Progenitor cell of endocrine pancreas (in vitro differentiated cells): ENCODE data around the gene TFDP2. TPM values are rescaled to one million over a fixed set of nuclear protein-coding genes. Genes with fewer than 3 reads are reported as not detected.

Source experiments
- DNase-seq: peaks from one replicate; pipeline ENCODE4 v3.0.0; 2021; ENCODE audit warnings: low spot score; ENCODE audit not compliant: unreplicated experiment
- H3K27ac Mint-ChIP-seq: 2 replicates; pipeline ENCODE4 v1.8.0; 2021; ENCODE audit warnings: mild to moderate bottlenecking, moderate library complexity, mixed read lengths
- H3K27me3 Mint-ChIP-seq: 2 replicates; pipeline ENCODE4 v1.8.0; 2021; ENCODE audit warnings: mixed read lengths
- H3K36me3 Mint-ChIP-seq: 2 replicates; pipeline ENCODE4 v1.8.0; 2022; ENCODE audit warnings: mixed read lengths; ENCODE audit not compliant: insufficient read depth
- H3K4me1 Mint-ChIP-seq: 2 replicates; pipeline ENCODE4 v1.8.0; 2021; ENCODE audit warnings: low read depth, mixed read lengths
- H3K4me3 Mint-ChIP-seq: 2 replicates; pipeline ENCODE4 v1.8.0; 2021; ENCODE audit warnings: low read depth, mild to moderate bottlenecking, moderate library complexity, mixed read lengths
- H3K9me3 Mint-ChIP-seq: 2 replicates; pipeline ENCODE4 v1.8.0; 2021; ENCODE audit warnings: low read depth, mixed read lengths
- total RNA-seq: library from RNA; stranded (reverse); gene quantifications from 2 replicates; pipeline ENCODE4 v1.2.1, GENCODE V29; 2021
- TF ChIP-seq, protein P1 (sequence below): fragments of 200-600 bp; sonication (generic); IDR thresholded peaks from one replicate; pipeline ENCODE4 v1.5.0; 2021; ENCODE audit warnings: antibody characterized with exemption, mild to moderate bottlenecking; ENCODE audit not compliant: unreplicated experiment

The TFDP2 gene
- total RNA-seq, 1 donor from 2014 or later, result 94.4 TPM

DNA sequence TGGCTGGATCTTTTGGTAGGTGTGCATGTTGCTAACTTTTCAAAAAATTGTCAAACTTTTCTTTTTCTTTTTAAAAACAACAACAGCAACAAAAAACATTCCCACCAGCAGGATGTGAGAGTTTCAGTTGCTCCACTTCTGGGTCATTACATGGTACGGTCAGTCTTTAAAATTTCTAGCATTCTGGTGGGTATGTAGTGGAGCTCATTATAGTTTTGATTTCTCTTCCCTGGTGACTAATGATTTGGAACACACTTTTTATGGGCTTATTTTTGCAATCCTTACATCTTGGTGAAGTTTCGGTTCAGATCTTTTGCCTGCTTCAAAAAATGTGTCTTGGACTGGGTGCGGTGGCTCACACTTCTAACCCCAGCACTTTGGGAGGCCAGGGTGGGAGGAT lies 253.6 kb downstream of the TFDP2 start:
- no peak overlapping the region for H3K27ac Mint-ChIP-seq
- peaks cover 12% of the 10 kb centered on the region for H3K9me3 Mint-ChIP-seq
- H3K27me3 Mint-ChIP-seq, result no peaks in the 10 kb centered on the region
- H3K4me3 Mint-ChIP-seq, result no peak overlapping the region
- TF ChIP-seq, protein P1, sequence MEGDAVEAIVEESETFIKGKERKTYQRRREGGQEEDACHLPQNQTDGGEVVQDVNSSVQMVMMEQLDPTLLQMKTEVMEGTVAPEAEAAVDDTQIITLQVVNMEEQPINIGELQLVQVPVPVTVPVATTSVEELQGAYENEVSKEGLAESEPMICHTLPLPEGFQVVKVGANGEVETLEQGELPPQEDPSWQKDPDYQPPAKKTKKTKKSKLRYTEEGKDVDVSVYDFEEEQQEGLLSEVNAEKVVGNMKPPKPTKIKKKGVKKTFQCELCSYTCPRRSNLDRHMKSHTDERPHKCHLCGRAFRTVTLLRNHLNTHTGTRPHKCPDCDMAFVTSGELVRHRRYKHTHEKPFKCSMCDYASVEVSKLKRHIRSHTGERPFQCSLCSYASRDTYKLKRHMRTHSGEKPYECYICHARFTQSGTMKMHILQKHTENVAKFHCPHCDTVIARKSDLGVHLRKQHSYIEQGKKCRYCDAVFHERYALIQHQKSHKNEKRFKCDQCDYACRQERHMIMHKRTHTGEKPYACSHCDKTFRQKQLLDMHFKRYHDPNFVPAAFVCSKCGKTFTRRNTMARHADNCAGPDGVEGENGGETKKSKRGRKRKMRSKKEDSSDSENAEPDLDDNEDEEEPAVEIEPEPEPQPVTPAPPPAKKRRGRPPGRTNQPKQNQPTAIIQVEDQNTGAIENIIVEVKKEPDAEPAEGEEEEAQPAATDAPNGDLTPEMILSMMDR, result no peak
- no peaks in the 10 kb centered on the region for H3K4me1 Mint-ChIP-seq
- peaks cover 32% of the 10 kb centered on the region for H3K36me3 Mint-ChIP-seq
- DNase-seq, result no peak

GRCh38 chr3:141894524-141895176 lies 254.7 kb downstream of the TFDP2 start:
- peaks cover 27% of the 10 kb centered on the region for H3K36me3 Mint-ChIP-seq
- no peaks in the 10 kb centered on the region for H3K27me3 Mint-ChIP-seq
- peaks cover 7% of the 10 kb centered on the region for H3K9me3 Mint-ChIP-seq

More at GRCh38 chr3:141894524-141895176, 254.7 kb downstream of the TFDP2 start:
- no peak for DNase-seq
- H3K4me3 Mint-ChIP-seq, result no peak overlapping the region
- H3K27ac Mint-ChIP-seq, result no peak overlapping the region
- TF ChIP-seq, protein P1, result no peak
- no peaks in the 10 kb centered on the region for H3K4me1 Mint-ChIP-seq

Other genes starting within 250 kb of the TFDP2 start
- gene GK5, start 76.0 kb upstream of the TFDP2 start, total RNA-seq, result 17.6 and 20.0 TPM in 2 replicates